HepG2 (cell line): ENCODE results near the gene SPATA33.
"Not testable (repeated sequence)": the region's sequence is repeated elsewhere in the genome, so short reads cannot be mapped to it uniquely, and the experiment has no call there.

Experiments
- BRD4 ChIP-seq: sonication (generic); formaldehyde crosslinking; IDR thresholded peaks from 2 replicates; pipeline ENCODE4 v1.4.0; 2020; ENCODE audit warnings: missing genetic modification reagents
- IRF9 ChIP-seq: sonication (generic); formaldehyde crosslinking; IDR thresholded peaks from 2 replicates; pipeline ENCODE4 v1.8.0; 2022; ENCODE audit warnings: missing genetic modification reagents, mild to moderate bottlenecking, borderline replicate concordance
- MLX ChIP-seq: IDR thresholded peaks from 2 replicates; pipeline ENCODE4 v1.6.1; 2016
- NFATC3 ChIP-seq: sonication (generic); formaldehyde crosslinking; IDR thresholded peaks from 2 replicates; pipeline ENCODE4 v1.5.1; 2020; ENCODE audit warnings: mild to moderate bottlenecking, missing genetic modification reagents
- SMAD3 ChIP-seq: sonication (generic); formaldehyde crosslinking; IDR thresholded peaks from 2 replicates; pipeline ENCODE4 v1.4.0; 2020; ENCODE audit warnings: missing genetic modification reagents
- ZBTB7A ChIP-seq: sonication (generic); formaldehyde crosslinking; IDR thresholded peaks from 2 replicates; pipeline ENCODE4 v1.8.0; 2022; ENCODE audit warnings: mild to moderate bottlenecking, missing genetic modification reagents
- ZNF296 ChIP-seq: sonication (generic); formaldehyde crosslinking; conservative IDR thresholded peaks from 2 replicates; pipeline ENCODE4 v1.5.0; 2020; ENCODE audit warnings: mild to moderate bottlenecking, missing genetic modification reagents
- ZNF547 ChIP-seq: sonication (generic); formaldehyde crosslinking; IDR thresholded peaks from 2 replicates; pipeline ENCODE4 v1.5.1; 2020; ENCODE audit warnings: mild to moderate bottlenecking, missing genetic modification reagents
- TF ChIP-seq, protein P1 (sequence below): sonication (generic); formaldehyde crosslinking; IDR thresholded peaks from 2 replicates; pipeline ENCODE4 v1.8.1; 2023; ENCODE audit warnings: mild to moderate bottlenecking, missing genetic modification reagents
- TF ChIP-seq, protein P2 (sequence below): sonication (generic); formaldehyde crosslinking; IDR thresholded peaks from 2 replicates; pipeline ENCODE4 v1.5.0; 2020; ENCODE audit warnings: mild to moderate bottlenecking, missing genetic modification reagents, moderate library complexity

DNA sequence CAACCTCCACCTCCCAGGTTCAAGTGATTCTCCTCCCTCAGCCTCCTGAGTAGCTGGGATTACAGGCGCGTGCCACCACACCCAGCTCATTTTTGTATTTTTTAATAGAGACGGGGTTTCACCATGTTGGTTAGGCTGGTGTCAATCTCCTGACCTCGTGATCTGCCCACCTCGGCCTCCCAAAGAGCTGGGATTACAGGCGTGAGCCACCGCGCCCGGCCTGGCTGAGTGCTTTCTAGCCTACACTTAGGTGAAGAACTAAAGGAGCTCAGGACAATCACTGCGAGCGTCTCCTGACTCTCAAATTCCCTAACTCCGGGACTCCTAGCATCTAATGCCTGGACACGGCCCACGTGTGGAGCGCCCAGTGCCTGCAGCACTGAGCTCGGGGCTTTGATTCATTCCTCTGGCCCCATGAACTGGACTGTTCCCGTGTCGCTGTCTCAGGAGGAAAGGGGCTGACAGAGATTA lies 42.0 kb downstream of the SPATA33 start:
- not testable (repeated sequence) for TF ChIP-seq IRF9 (CRISPR knock-in tag); ZBTB7A (CRISPR knock-in tag); NFATC3 (CRISPR knock-in tag); BRD4 (CRISPR knock-in tag); ZNF547 (CRISPR knock-in tag); SMAD3 (CRISPR knock-in tag); MLX (CRISPR knock-in tag); ZNF296
- TF ChIP-seq, protein P1, sequence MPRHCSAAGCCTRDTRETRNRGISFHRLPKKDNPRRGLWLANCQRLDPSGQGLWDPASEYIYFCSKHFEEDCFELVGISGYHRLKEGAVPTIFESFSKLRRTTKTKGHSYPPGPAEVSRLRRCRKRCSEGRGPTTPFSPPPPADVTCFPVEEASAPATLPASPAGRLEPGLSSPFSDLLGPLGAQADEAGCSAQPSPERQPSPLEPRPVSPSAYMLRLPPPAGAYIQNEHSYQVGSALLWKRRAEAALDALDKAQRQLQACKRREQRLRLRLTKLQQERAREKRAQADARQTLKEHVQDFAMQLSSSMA = not testable (repeated sequence)
- TF ChIP-seq, protein P2, sequence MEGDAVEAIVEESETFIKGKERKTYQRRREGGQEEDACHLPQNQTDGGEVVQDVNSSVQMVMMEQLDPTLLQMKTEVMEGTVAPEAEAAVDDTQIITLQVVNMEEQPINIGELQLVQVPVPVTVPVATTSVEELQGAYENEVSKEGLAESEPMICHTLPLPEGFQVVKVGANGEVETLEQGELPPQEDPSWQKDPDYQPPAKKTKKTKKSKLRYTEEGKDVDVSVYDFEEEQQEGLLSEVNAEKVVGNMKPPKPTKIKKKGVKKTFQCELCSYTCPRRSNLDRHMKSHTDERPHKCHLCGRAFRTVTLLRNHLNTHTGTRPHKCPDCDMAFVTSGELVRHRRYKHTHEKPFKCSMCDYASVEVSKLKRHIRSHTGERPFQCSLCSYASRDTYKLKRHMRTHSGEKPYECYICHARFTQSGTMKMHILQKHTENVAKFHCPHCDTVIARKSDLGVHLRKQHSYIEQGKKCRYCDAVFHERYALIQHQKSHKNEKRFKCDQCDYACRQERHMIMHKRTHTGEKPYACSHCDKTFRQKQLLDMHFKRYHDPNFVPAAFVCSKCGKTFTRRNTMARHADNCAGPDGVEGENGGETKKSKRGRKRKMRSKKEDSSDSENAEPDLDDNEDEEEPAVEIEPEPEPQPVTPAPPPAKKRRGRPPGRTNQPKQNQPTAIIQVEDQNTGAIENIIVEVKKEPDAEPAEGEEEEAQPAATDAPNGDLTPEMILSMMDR = not testable (repeated sequence)
